MM.1S (cell line): ENCODE results near the gene RXRA.

Experiments used
- DNase-seq: peaks from one replicate; pipeline ENCODE4 v3.0.0-alpha.2; 2015
- H2AFZ ChIP-seq: fragments of 300-600 bp; sonication (generic); 2 replicates; pipeline ENCODE4 v1.6.0; 2016; ENCODE audit warnings: antibody characterized with exemption, low read length
- H3F3A ChIP-seq: fragments of 300-600 bp; sonication (generic); 2 replicates; pipeline ENCODE4 v1.6.1; 2016; ENCODE audit warnings: mild to moderate bottlenecking, antibody characterized with exemption, low read length, moderate library complexity, mixed read lengths; ENCODE audit not compliant: insufficient read depth
- H3K27ac ChIP-seq: fragments of 300-600 bp; sonication (generic); 2 replicates; pipeline ENCODE4 v1.5.1; 2016; ENCODE audit warnings: mild to moderate bottlenecking, low read length
- H3K27me3 ChIP-seq: fragments of 300-600 bp; sonication (generic); replicated peaks from 2 replicates; pipeline ENCODE4 v1.6.0; 2016; ENCODE audit warnings: low read length; ENCODE audit not compliant: insufficient read depth
- H3K36me3 ChIP-seq: fragments of 300-600 bp; sonication (generic); replicated peaks from 2 replicates; pipeline ENCODE4 v1.6.1; 2016; ENCODE audit warnings: mild to moderate bottlenecking, low read length, mixed read lengths; ENCODE audit not compliant: insufficient read depth
- H3K4me1 ChIP-seq: fragments of 300-600 bp; sonication (generic); 2 replicates; pipeline ENCODE4 v1.6.1; 2016; ENCODE audit warnings: low read length, mixed read lengths
- H3K4me2 ChIP-seq: fragments of 300-600 bp; sonication (generic); 2 replicates; pipeline ENCODE4 v1.6.0; 2016; ENCODE audit warnings: low read depth, low read length
- H3K4me3 ChIP-seq: fragments of 300-600 bp; sonication (generic); 2 replicates; pipeline ENCODE4 v1.5.1; 2016; ENCODE audit warnings: low read length, mixed read lengths
- H3K79me2 ChIP-seq: fragments of 300-600 bp; sonication (generic); 2 replicates; pipeline ENCODE4 v1.6.1; 2016; ENCODE audit warnings: mixed run types, low read length, mixed read lengths
- H3K9ac ChIP-seq: fragments of 300-600 bp; sonication (generic); 2 replicates; pipeline ENCODE4 v1.6.1; 2016; ENCODE audit warnings: low read length, mixed read lengths
- H3K9me2 ChIP-seq: fragments of 300-600 bp; sonication (generic); replicated peaks from 2 replicates; pipeline ENCODE4 v1.6.1; 2016; ENCODE audit warnings: mild to moderate bottlenecking, low read length, mixed read lengths; ENCODE audit not compliant: insufficient read depth
- H3K9me3 ChIP-seq: fragments of 300-600 bp; sonication (generic); replicated peaks from 2 replicates; pipeline ENCODE4 v1.6.1; 2016; ENCODE audit warnings: mild to moderate bottlenecking, low read length, mixed read lengths; ENCODE audit not compliant: insufficient read depth
- H4K20me1 ChIP-seq: fragments of 300-600 bp; sonication (generic); 2 replicates; pipeline ENCODE4 v1.6.1; 2016; ENCODE audit warnings: mild to moderate bottlenecking, low read length, moderate library complexity, mixed read lengths; ENCODE audit not compliant: insufficient read depth
- EZH2 ChIP-seq: fragments of 300-600 bp; sonication (generic); optimal IDR thresholded peaks from 2 replicates; pipeline ENCODE3; 2017; ENCODE audit warnings: low read depth, mild to moderate bottlenecking, antibody characterized with exemption, low read length, mixed read lengths
- EZH2phosphoT487 ChIP-seq: fragments of 300-600 bp; sonication (generic); IDR thresholded peaks from 2 replicates; pipeline ENCODE4 v1.6.1; 2018; ENCODE audit warnings: antibody characterized with exemption, low read length
- TF ChIP-seq, protein P1 (sequence below): fragments of 300-600 bp; sonication (generic); IDR thresholded peaks from 2 replicates; pipeline ENCODE4 v1.5.1; 2016; ENCODE audit warnings: antibody characterized with exemption, low read length, mixed read lengths

RXRA gene

DNA sequence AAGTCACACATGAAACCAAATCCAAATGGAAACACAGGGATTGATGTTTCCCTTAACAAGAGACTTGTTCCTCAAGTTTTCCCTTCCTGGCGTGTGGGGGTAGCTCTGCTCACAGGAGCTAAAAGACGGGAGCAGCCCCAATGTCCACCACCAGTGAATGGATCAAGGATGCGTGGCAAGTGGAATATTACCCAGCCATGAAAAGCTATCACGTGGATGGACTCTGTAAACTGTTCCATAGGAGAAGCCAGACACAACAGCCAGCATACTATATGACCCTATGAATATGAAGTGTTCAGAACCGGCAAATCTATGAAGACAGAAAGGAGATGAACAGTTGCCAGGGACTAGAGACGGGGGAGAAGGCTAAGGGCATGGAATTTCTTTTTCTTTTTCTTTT lies 28.3 kb upstream of the RXRA start:
- Histone ChIP-seq H3K79me2 (no peaks in the 10 kb centered on the region), H2AFZ (no peak overlapping the region), H3K4me1 (peaks cover 7% of the 10 kb centered on the region), H3K27ac (no peak overlapping the region), H3K36me3 (no peaks in the 10 kb centered on the region), H3K9me2 (no peaks in the 10 kb centered on the region), H4K20me1 (no peaks in the 10 kb centered on the region), H3K4me3 (no peak overlapping the region), H3K9me3 (no peaks in the 10 kb centered on the region), H3K27me3 (peaks cover 58% of the 10 kb centered on the region), H3F3A (peaks cover 8% of the 10 kb centered on the region), H3K9ac (no peak overlapping the region), H3K4me2 (no peak overlapping the region)
- TF ChIP-seq EZH2phosphoT487 (no peak), EZH2 (no peak)
- TF ChIP-seq, protein P1, sequence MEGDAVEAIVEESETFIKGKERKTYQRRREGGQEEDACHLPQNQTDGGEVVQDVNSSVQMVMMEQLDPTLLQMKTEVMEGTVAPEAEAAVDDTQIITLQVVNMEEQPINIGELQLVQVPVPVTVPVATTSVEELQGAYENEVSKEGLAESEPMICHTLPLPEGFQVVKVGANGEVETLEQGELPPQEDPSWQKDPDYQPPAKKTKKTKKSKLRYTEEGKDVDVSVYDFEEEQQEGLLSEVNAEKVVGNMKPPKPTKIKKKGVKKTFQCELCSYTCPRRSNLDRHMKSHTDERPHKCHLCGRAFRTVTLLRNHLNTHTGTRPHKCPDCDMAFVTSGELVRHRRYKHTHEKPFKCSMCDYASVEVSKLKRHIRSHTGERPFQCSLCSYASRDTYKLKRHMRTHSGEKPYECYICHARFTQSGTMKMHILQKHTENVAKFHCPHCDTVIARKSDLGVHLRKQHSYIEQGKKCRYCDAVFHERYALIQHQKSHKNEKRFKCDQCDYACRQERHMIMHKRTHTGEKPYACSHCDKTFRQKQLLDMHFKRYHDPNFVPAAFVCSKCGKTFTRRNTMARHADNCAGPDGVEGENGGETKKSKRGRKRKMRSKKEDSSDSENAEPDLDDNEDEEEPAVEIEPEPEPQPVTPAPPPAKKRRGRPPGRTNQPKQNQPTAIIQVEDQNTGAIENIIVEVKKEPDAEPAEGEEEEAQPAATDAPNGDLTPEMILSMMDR: no peak
- DNase-seq: no peak

DNA sequence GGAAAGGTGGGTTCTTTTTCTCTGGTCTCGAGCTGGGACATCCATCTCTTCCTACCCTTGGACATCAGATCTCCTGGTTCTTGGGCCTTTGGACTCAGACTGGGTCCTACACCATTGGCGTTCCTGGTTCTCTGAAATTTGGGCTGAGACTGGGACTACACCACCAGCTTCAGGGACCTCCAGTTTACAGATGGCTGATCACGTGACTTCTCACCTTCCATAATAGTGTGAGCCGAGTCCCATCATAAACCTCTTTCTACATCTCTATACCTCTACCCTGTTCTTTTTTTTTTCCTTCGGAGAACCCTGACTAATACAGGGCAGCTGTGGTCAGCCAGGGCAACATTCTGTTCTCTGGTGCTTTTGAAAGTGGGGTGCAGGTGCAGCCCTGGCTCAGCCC lies 27.2 kb upstream of the RXRA start:
- H3K9me3 ChIP-seq: no peaks in the 10 kb centered on the region
- H3K36me3 ChIP-seq: no peaks in the 10 kb centered on the region
- H3K4me1 ChIP-seq: peaks cover 7% of the 10 kb centered on the region
- H2AFZ ChIP-seq: no peak overlapping the region
- H3K4me2 ChIP-seq: no peak overlapping the region
- H3K79me2 ChIP-seq: no peaks in the 10 kb centered on the region
- H3K9me2 ChIP-seq: no peaks in the 10 kb centered on the region
- no peak for DNase-seq
- peaks cover 51% of the 10 kb centered on the region for H3K27me3 ChIP-seq
- no peak overlapping the region for H3K4me3 ChIP-seq
- no peaks in the 10 kb centered on the region for H4K20me1 ChIP-seq
- no peak overlapping the region for H3K27ac ChIP-seq
- TF ChIP-seq EZH2 (no peak), EZH2phosphoT487 (no peak)
- TF ChIP-seq, protein P1: no peak
- no peak overlapping the region for H3K9ac ChIP-seq
- H3F3A ChIP-seq: peaks cover 8% of the 10 kb centered on the region

DNA sequence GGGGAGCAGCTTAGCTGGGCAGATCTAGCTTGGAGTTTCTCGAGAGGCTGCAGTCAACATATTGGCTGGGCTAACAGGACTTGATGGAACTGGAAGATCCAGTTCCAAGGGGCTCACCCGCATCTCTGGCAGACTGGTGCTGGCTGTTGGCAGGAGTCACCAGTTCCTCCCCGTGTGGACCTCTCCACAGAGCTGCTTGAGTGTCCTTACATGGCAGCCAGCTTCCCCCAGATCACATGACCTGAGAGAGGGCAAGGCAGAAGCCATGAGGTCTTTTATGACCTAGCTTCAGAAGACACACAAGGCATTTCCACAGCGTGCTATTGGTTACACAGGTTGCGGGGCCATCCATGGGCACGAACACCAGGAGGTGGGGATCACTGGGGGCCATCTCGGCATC lies 26.4 kb upstream of the RXRA start:
- Histone ChIP-seq H3K4me2 (no peak overlapping the region), H3F3A (peaks cover 8% of the 10 kb centered on the region), H3K9me2 (no peaks in the 10 kb centered on the region), H3K9ac (no peak overlapping the region), H3K9me3 (no peaks in the 10 kb centered on the region), H2AFZ (no peak overlapping the region), H3K27me3 (peaks cover 45% of the 10 kb centered on the region), H3K4me3 (no peak overlapping the region), H4K20me1 (no peaks in the 10 kb centered on the region), H3K27ac (no peak overlapping the region), H3K36me3 (no peaks in the 10 kb centered on the region), H3K79me2 (no peaks in the 10 kb centered on the region), H3K4me1 (peaks cover 7% of the 10 kb centered on the region)
- no peak for TF ChIP-seq EZH2phosphoT487
- TF ChIP-seq, protein P1: no peak
- no peak for TF ChIP-seq EZH2
- no peak for DNase-seq
